RWPE2 (cell line): ENCODE measurements around the gene TNNT1.
A peak's percentile ranks its signal among the peaks of the same experiment; 100 is the strongest.

Source experiments
- ATAC-seq: fragments of 200-7000 bp; cut with Tn5 transposase; 3 replicates; pipeline ENCODE4 v1.9.1; 2021; ENCODE audit warnings: low read depth
- DNase-seq: peaks from one replicate; pipeline ENCODE4 v3.0.0-alpha.2; 2020; ENCODE audit warnings: low spot score
- H3K27ac ChIP-seq: fragments of 450-650 bp; 2 replicates; pipeline ENCODE4 v1.5.1; 2017; ENCODE audit warnings: mild to moderate bottlenecking; ENCODE audit not compliant: poor library complexity, severe bottlenecking
- H3K27me3 ChIP-seq: fragments of 250-450 bp; sonication (Bioruptor Pico); 2 replicates; pipeline ENCODE4 v1.5.1; 2021; ENCODE audit warnings: mild to moderate bottlenecking, moderate library complexity; ENCODE audit not compliant: insufficient read depth, poor library complexity, severe bottlenecking
- H3K36me3 ChIP-seq: fragments of 250-450 bp; sonication (Bioruptor Pico); 2 replicates; pipeline ENCODE4 v1.5.1; 2020; ENCODE audit warnings: low read depth, mild to moderate bottlenecking, moderate library complexity
- H3K4me1 ChIP-seq: fragments of 250-450 bp; sonication (Bioruptor Pico); 2 replicates; pipeline ENCODE4 v1.5.1; 2021; ENCODE audit warnings: mild to moderate bottlenecking, moderate library complexity; ENCODE audit not compliant: insufficient read depth, poor library complexity, severe bottlenecking
- H3K4me3 ChIP-seq: fragments of 250-450 bp; sonication (Bioruptor Pico); 2 replicates; pipeline ENCODE4 v1.5.1; 2021; ENCODE audit warnings: mild to moderate bottlenecking, moderate library complexity; ENCODE audit not compliant: severe bottlenecking
- H3K9me3 ChIP-seq: fragments of 250-450 bp; sonication (Bioruptor Pico); 2 replicates; pipeline ENCODE4 v1.5.1; 2021; ENCODE audit warnings: mild to moderate bottlenecking, moderate library complexity; ENCODE audit not compliant: severe bottlenecking
- TF ChIP-seq, protein P1 (sequence below): fragments of 450-650 bp; IDR thresholded peaks from one replicate; pipeline ENCODE4 v1.5.1; 2017; ENCODE audit warnings: mild to moderate bottlenecking, moderate library complexity; ENCODE audit not compliant: poor library complexity, severe bottlenecking

TNNT1 gene

DNA sequence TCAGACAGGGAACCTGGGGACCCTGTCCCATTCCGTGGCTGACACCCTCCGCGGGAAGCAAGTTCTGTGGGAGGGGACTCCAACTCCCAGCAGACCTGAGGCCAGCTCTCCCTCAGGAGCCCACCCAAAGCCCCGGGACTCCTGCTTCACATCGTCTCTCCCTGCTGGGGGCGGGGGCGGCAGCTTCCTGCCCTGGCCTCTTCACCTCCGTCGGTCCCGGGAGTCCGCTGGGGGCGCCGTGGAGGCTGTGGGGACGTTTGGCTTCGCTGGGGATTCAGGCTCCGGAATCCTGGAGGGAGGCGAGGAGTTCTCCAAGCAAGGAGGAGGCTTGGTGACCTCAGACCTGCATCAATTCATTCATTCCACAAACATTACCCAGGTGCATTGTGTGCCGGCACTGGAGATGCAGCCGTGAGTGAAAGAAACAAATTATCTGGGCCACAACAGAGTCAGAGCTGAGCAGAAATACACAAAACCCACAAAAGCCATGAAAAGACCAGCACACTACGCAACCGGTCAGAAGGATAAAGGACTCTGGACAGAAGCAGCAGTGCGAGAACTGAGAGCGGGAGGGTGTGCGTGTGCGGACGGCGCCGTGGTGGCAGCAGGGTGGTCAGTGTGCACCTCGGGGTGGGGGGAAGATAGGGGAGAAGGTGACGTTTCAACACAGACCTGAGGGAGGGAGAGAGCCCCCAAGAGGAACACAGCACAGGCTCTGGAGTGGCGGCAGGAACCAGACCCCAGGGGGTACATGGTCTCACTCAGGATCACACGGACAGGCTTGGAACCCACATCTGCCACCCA is 54.3 kb downstream of the TNNT1 start:
- peak; percentile 56 for DNase-seq
- no peak for ATAC-seq
- H3K9me3 ChIP-seq: no peaks in the 10 kb centered on the region
- TF ChIP-seq, protein P1, sequence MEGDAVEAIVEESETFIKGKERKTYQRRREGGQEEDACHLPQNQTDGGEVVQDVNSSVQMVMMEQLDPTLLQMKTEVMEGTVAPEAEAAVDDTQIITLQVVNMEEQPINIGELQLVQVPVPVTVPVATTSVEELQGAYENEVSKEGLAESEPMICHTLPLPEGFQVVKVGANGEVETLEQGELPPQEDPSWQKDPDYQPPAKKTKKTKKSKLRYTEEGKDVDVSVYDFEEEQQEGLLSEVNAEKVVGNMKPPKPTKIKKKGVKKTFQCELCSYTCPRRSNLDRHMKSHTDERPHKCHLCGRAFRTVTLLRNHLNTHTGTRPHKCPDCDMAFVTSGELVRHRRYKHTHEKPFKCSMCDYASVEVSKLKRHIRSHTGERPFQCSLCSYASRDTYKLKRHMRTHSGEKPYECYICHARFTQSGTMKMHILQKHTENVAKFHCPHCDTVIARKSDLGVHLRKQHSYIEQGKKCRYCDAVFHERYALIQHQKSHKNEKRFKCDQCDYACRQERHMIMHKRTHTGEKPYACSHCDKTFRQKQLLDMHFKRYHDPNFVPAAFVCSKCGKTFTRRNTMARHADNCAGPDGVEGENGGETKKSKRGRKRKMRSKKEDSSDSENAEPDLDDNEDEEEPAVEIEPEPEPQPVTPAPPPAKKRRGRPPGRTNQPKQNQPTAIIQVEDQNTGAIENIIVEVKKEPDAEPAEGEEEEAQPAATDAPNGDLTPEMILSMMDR: no peak
- no peaks in the 10 kb centered on the region for H3K4me1 ChIP-seq
- H3K27ac ChIP-seq: no peak overlapping the region
- peaks cover 20% of the 10 kb centered on the region for H3K36me3 ChIP-seq
- no peak overlapping the region for H3K4me3 ChIP-seq
- no peaks in the 10 kb centered on the region for H3K27me3 ChIP-seq

- Histone ChIP-seq H3K36me3 (peaks cover 20% of the 10 kb centered on the region), H3K4me3 (no peak overlapping the region), H3K27ac (no peak overlapping the region), H3K4me1 (no peaks in the 10 kb centered on the region), H3K27me3 (no peaks in the 10 kb centered on the region), H3K9me3 (no peaks in the 10 kb centered on the region)
- TF ChIP-seq, protein P1: no peak
- ATAC-seq (no peak), DNase-seq (peak; percentile 31)
These were observed 56.3 kb downstream of the TNNT1 start for GRCh38 chr19:55092423-55093318.

DNA sequence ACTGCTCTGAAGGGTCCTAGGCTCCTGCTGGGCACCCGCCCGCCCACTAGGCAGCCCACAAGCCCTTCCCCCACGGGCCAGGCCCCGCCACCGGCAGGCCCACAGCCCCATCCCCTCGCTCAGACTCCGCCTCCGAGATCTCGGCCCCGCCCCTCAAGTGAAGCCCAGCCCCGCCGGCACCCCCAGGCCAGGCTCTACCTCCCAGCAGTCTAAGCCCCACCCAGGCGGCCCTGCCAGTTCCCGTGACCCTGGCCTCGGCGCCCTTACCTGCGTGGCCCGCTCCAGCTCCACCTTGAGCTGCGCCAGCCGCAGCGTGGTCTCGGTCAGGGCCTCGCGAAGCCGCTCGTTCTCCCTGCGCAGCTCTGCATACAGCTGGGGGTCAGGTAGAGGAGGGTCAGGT is 57.1 kb downstream of the TNNT1 start:
- TF ChIP-seq, protein P1: no peak
- no peak for ATAC-seq
- peak; percentile 60 for DNase-seq
- peaks cover 20% of the 10 kb centered on the region for H3K36me3 ChIP-seq
- no peaks in the 10 kb centered on the region for H3K27me3 ChIP-seq
- H3K9me3 ChIP-seq: no peaks in the 10 kb centered on the region
- H3K4me3 ChIP-seq: no peak overlapping the region
- H3K27ac ChIP-seq: no peak overlapping the region
- H3K4me1 ChIP-seq: no peaks in the 10 kb centered on the region

- H3K36me3 ChIP-seq: peaks cover 20% of the 10 kb centered on the region
- H3K4me3 ChIP-seq: no peak overlapping the region
- H3K9me3 ChIP-seq: no peaks in the 10 kb centered on the region
- TF ChIP-seq, protein P1: no peak
- DNase-seq: peak; percentile 44
- H3K4me1 ChIP-seq: no peaks in the 10 kb centered on the region
- H3K27ac ChIP-seq: no peak overlapping the region
- H3K27me3 ChIP-seq: no peaks in the 10 kb centered on the region
- no peak for ATAC-seq
These were observed 57.7 kb downstream of the TNNT1 start for GRCh38 chr19:55091126-55091910.
